GM12891 (cell line): ENCODE measurements around the gene RASSF9.

ENCODE experiments used
- PAX5 ChIP-seq: IDR thresholded peaks from 2 replicates; pipeline ENCODE4 v1.6.1; 2011; ENCODE audit warnings: low read length, moderate library complexity, mild to moderate bottlenecking; ENCODE audit not compliant: insufficient read depth, severe bottlenecking
- POLR2AphosphoS5 ChIP-seq: IDR thresholded peaks from 2 replicates; pipeline ENCODE4 v1.6.1; 2011; ENCODE audit warnings: low read depth, low read length, control low read depth

DNA sequence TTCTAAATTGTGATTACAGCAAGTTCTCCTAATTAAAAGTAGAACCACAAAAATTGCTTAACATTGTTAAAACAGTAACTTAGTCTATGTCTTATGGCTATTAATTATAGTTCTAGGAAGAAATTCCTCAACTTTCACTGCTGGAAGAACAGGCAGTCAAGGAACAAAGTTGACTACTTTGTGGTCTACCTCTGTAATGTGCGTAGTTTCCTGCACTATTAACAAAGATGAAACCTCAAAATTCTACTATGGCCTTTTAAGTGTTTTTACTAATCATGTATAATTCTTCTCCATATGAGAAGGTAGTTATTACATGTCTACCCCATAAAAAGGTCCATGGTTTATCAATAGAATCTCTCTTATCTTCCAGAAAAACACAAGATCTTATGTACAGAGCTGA, 7.6 kb downstream of the RASSF9 start:
- TF ChIP-seq PAX5 (no peak), POLR2AphosphoS5 (no peak)
